WTC11 (cell line): ENCODE data around the gene CEACAM4. TPM values are rescaled to one million over a fixed set of nuclear protein-coding genes. Genes with fewer than 3 reads are reported as not detected.

Experiments
- ATAC-seq: fragments of 200-7000 bp; cut with Tn5 transposase; 2 replicates; pipeline ENCODE4 v1.10.0; 2021; ENCODE audit warnings: mild to moderate bottlenecking, moderate library complexity
- CTCF ChIA-PET: fragments of 300-600 bp; sonication (Branson Sonifier 250); formaldehyde crosslinking; loops from one replicate; lab custom pipeline; 2021; ENCODE audit warnings: antibody characterized with exemption; lab: Charles Lee
- POLR2A ChIA-PET: fragments of 350-600 bp; sonication (Branson Sonifier 250); formaldehyde crosslinking; loops from one replicate; lab custom pipeline; 2021; ENCODE audit warnings: antibody characterized with exemption; lab: Charles Lee
- DNase-seq: peaks from one replicate; pipeline ENCODE4 v3.0.0; 2021; ENCODE audit warnings: low spot score
- H3K27ac Mint-ChIP-seq: 2 replicates; pipeline ENCODE4 v1.8.0; 2021; ENCODE audit warnings: mixed read lengths
- H3K27me3 Mint-ChIP-seq: 2 replicates; pipeline ENCODE4 v1.8.0; 2021; ENCODE audit warnings: low read depth, mild to moderate bottlenecking, moderate library complexity, mixed read lengths
- H3K36me3 Mint-ChIP-seq: 2 replicates; pipeline ENCODE4 v1.8.0; 2021; ENCODE audit warnings: mixed read lengths
- H3K4me1 Mint-ChIP-seq: 2 replicates; pipeline ENCODE4 v1.8.0; 2022; ENCODE audit warnings: mixed read lengths
- H3K4me3 Mint-ChIP-seq: 2 replicates; pipeline ENCODE4 v1.8.0; 2021; ENCODE audit warnings: mild to moderate bottlenecking, moderate library complexity, mixed read lengths
- H3K9me3 Mint-ChIP-seq: 2 replicates; pipeline ENCODE4 v1.8.0; 2021; ENCODE audit warnings: mixed read lengths
- EMX1 ChIP-seq: fragments of 250-450 bp; sonication (Bioruptor Pico); IDR thresholded peaks from 2 replicates; pipeline ENCODE4 v1.8.0; 2021; ENCODE audit warnings: mild to moderate bottlenecking
- FOXJ3 ChIP-seq: sonication (generic); formaldehyde crosslinking; IDR thresholded peaks from 2 replicates; pipeline ENCODE4 v1.9.0; 2021; ENCODE audit warnings: missing genetic modification reagents, mild to moderate bottlenecking, borderline replicate concordance
- FOXK1 ChIP-seq: sonication (generic); formaldehyde crosslinking; IDR thresholded peaks from 2 replicates; pipeline ENCODE4 v1.8.0; 2022; ENCODE audit warnings: mild to moderate bottlenecking, moderate library complexity, missing genetic modification reagents
- GRHL2 ChIP-seq: fragments of 250-450 bp; sonication (Bioruptor Pico); IDR thresholded peaks from 2 replicates; pipeline ENCODE4 v1.8.0; 2022; ENCODE audit warnings: mild to moderate bottlenecking, moderate library complexity; ENCODE audit not compliant: insufficient replicate concordance, severe bottlenecking
- HMGA2 ChIP-seq: fragments of 250-450 bp; sonication (Bioruptor Pico); IDR thresholded peaks from 2 replicates; pipeline ENCODE4 v1.4.0; 2021; ENCODE audit warnings: mild to moderate bottlenecking, moderate library complexity
- MXD4 ChIP-seq: fragments of 250-450 bp; sonication (Bioruptor Pico); IDR thresholded peaks from 2 replicates; pipeline ENCODE4 v1.8.0; 2021; ENCODE audit warnings: mild to moderate bottlenecking, moderate library complexity, borderline replicate concordance
- MYBL2 ChIP-seq: sonication (generic); formaldehyde crosslinking; IDR thresholded peaks from 2 replicates; pipeline ENCODE4 v1.8.1; 2023; ENCODE audit warnings: mild to moderate bottlenecking, moderate library complexity, missing genetic modification reagents
- NFATC4 ChIP-seq: fragments of 250-450 bp; sonication (Bioruptor Pico); IDR thresholded peaks from 2 replicates; pipeline ENCODE4 v1.9.0; 2021; ENCODE audit warnings: mild to moderate bottlenecking
- NFYB ChIP-seq: sonication (generic); formaldehyde crosslinking; conservative IDR thresholded peaks from 2 replicates; pipeline ENCODE4 v1.8.0; 2022; ENCODE audit warnings: low read depth, missing genetic modification reagents
- NR1H2 ChIP-seq: sonication (generic); formaldehyde crosslinking; IDR thresholded peaks from 2 replicates; pipeline ENCODE4 v1.9.0; 2021; ENCODE audit warnings: mild to moderate bottlenecking, moderate library complexity, missing genetic modification reagents
- OVOL2 ChIP-seq: fragments of 250-450 bp; sonication (Bioruptor Pico); IDR thresholded peaks from 2 replicates; pipeline ENCODE4 v1.9.0; 2021; ENCODE audit warnings: mild to moderate bottlenecking, borderline replicate concordance
- TCF7 ChIP-seq: sonication (generic); formaldehyde crosslinking; IDR thresholded peaks from 2 replicates; pipeline ENCODE4 v1.8.0; 2022; ENCODE audit warnings: mild to moderate bottlenecking, low read depth, missing genetic modification reagents, moderate library complexity
- ZBTB21 ChIP-seq: sonication (generic); formaldehyde crosslinking; IDR thresholded peaks from 2 replicates; pipeline ENCODE4 v1.8.1; 2023; ENCODE audit warnings: mild to moderate bottlenecking, missing genetic modification reagents, borderline replicate concordance
- ZNF232 ChIP-seq: sonication (generic); formaldehyde crosslinking; IDR thresholded peaks from 2 replicates; pipeline ENCODE4 v1.8.0; 2022; ENCODE audit warnings: mild to moderate bottlenecking, missing genetic modification reagents
- ZNF416 ChIP-seq: fragments of 250-450 bp; sonication (Bioruptor Pico); IDR thresholded peaks from 2 replicates; pipeline ENCODE4 v1.9.0; 2021; ENCODE audit warnings: mild to moderate bottlenecking, inconsistent platforms
- total RNA-seq: library from RNA; stranded (reverse); gene quantifications from 3 replicates; pipeline ENCODE4 v1.2.3, GENCODE V29; 2021
- TF ChIP-seq, protein P1 (sequence below): sonication (generic); formaldehyde crosslinking; IDR thresholded peaks from 2 replicates; pipeline ENCODE4 v1.8.1; 2022; ENCODE audit warnings: missing genetic modification reagents, borderline replicate concordance
- TF ChIP-seq, protein P2 (sequence below): fragments of 250-450 bp; sonication (Bioruptor Pico); conservative IDR thresholded peaks from 2 replicates; pipeline ENCODE4 v1.9.0; 2021; ENCODE audit warnings: mild to moderate bottlenecking
- TF ChIP-seq, protein P3 (sequence below): sonication (generic); formaldehyde crosslinking; conservative IDR thresholded peaks from 2 replicates; pipeline ENCODE4 v1.8.1; 2023; ENCODE audit warnings: mild to moderate bottlenecking, low read depth, missing genetic modification reagents, moderate library complexity
- TF ChIP-seq, protein P4 (sequence below): sonication (generic); formaldehyde crosslinking; IDR thresholded peaks from 2 replicates; pipeline ENCODE4 v1.8.0; 2022; ENCODE audit warnings: mild to moderate bottlenecking, missing genetic modification reagents
- TF ChIP-seq, protein P5 (sequence below): fragments of 250-450 bp; sonication (Bioruptor Pico); IDR thresholded peaks from 2 replicates; pipeline ENCODE4 v1.9.0; 2021; ENCODE audit warnings: moderate library complexity, mild to moderate bottlenecking, inconsistent platforms, borderline replicate concordance
- TF ChIP-seq, protein P6 (sequence below): sonication (generic); formaldehyde crosslinking; IDR thresholded peaks from 2 replicates; pipeline ENCODE4 v1.8.1; 2023; ENCODE audit warnings: mild to moderate bottlenecking, missing genetic modification reagents
- TF ChIP-seq, protein P7 (sequence below): sonication (generic); formaldehyde crosslinking; IDR thresholded peaks from 2 replicates; pipeline ENCODE4 v1.8.1; 2022; ENCODE audit warnings: low read depth, missing genetic modification reagents, borderline replicate concordance

The CEACAM4 gene
- total RNA-seq, 1 experiment from 2014 or later = not detected

DNA sequence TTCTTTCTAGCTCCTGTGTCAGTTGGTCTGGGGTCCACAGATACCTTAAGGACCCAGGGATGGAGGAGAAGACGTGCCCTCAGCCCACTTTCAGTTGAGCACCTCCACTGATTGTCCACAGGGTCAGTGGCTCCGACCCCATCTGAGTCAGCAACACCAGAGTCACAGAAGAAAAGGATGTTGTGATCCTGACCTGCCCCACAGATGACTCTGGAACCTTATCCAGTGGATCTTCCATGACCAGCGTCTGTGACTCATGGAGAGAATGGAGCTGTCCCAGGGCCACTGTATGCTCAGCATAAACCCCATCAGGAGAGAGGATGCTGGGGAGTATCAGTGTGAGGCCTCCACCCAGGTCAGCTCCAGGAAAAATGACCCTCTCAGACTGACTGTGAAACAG, 22.0 kb downstream of the CEACAM4 start (continued):
- TF ChIP-seq, protein P1, sequence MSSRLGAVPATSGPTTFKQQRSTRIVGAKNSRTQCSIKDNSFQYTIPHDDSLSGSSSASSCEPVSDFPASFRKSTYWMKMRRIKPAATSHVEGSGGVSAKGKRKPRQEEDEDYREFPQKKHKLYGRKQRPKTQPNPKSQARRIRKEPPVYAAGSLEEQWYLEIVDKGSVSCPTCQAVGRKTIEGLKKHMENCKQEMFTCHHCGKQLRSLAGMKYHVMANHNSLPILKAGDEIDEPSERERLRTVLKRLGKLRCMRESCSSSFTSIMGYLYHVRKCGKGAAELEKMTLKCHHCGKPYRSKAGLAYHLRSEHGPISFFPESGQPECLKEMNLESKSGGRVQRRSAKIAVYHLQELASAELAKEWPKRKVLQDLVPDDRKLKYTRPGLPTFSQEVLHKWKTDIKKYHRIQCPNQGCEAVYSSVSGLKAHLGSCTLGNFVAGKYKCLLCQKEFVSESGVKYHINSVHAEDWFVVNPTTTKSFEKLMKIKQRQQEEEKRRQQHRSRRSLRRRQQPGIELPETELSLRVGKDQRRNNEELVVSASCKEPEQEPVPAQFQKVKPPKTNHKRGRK (CRISPR knock-in tag) = no peak
- TF ChIP-seq MYBL2 (CRISPR knock-in tag) = no peak
- no peak for TF ChIP-seq TCF7
- TF ChIP-seq, protein P2, sequence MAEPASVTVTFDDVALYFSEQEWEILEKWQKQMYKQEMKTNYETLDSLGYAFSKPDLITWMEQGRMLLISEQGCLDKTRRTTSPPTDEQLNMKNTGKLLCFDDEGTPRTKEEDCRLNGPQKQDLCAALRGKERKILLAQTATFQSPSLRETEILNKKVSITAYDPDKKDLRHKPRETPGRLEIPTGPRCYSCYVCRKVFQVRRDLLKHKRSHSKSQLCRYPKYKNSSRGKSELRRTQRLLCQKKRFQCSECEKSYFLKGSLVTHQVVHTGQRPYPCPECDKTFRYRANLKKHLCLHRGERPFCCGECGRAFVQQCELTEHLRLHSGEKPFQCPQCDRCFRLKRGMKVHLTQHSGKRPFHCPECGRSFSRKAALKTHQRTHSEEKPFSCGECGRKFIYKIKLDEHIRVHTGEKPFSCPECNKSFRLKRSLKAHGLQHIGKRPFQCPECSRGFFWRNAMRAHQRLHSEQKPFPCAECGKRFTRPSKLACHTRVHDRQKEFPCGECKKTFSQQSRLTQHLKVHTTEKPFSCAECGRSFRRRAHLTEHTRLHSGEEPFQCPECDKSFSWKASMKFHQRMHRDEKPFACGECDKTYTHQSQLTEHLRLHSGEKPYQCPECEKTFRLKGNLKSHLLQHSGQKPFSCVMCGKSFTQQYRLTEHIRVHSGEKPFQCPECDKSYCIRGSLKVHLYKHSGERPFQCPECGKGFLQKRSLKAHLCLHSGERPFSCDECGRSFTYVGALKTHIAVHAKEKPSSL = no peak
- TF ChIP-seq, protein P3, sequence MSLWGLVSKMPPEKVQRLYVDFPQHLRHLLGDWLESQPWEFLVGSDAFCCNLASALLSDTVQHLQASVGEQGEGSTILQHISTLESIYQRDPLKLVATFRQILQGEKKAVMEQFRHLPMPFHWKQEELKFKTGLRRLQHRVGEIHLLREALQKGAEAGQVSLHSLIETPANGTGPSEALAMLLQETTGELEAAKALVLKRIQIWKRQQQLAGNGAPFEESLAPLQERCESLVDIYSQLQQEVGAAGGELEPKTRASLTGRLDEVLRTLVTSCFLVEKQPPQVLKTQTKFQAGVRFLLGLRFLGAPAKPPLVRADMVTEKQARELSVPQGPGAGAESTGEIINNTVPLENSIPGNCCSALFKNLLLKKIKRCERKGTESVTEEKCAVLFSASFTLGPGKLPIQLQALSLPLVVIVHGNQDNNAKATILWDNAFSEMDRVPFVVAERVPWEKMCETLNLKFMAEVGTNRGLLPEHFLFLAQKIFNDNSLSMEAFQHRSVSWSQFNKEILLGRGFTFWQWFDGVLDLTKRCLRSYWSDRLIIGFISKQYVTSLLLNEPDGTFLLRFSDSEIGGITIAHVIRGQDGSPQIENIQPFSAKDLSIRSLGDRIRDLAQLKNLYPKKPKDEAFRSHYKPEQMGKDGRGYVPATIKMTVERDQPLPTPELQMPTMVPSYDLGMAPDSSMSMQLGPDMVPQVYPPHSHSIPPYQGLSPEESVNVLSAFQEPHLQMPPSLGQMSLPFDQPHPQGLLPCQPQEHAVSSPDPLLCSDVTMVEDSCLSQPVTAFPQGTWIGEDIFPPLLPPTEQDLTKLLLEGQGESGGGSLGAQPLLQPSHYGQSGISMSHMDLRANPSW = no peak
- no peak for TF ChIP-seq GRHL2 (CRISPR knock-in tag)
- no peak for TF ChIP-seq NR1H2
- TF ChIP-seq ZBTB21 (CRISPR knock-in tag) = no peak
- no peak for TF ChIP-seq NFYB (CRISPR knock-in tag)
- TF ChIP-seq ZNF232 = no peak

DNA sequence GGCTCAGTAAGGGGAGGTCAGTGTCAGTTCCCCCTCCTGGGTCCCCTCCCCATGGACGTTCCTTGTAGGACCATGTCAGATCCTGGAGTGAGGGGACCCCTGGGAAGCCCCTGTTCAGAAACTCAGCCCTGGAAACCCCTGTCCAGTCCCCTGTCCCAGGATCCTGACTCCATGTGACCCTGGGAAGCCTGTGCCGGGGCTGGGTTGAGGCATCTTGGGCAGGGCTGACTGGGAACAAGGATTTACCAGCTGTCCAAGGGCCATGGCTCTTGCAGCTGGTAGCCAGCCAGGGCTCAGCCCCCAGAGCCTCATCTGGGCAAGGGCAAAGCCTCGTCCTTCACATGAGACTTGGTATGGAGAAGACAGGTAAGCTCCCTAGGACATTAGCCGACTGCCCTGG, 25.1 kb downstream of the CEACAM4 start:
- no peaks in the 10 kb centered on the region for H3K9me3 Mint-ChIP-seq
- TF ChIP-seq, protein P4, sequence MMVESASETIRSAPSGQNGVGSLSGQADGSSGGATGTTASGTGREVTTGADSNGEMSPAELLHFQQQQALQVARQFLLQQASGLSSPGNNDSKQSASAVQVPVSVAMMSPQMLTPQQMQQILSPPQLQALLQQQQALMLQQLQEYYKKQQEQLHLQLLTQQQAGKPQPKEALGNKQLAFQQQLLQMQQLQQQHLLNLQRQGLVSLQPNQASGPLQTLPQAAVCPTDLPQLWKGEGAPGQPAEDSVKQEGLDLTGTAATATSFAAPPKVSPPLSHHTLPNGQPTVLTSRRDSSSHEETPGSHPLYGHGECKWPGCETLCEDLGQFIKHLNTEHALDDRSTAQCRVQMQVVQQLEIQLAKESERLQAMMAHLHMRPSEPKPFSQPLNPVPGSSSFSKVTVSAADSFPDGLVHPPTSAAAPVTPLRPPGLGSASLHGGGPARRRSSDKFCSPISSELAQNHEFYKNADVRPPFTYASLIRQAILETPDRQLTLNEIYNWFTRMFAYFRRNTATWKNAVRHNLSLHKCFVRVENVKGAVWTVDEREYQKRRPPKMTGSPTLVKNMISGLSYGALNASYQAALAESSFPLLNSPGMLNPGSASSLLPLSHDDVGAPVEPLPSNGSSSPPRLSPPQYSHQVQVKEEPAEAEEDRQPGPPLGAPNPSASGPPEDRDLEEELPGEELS (CRISPR knock-in tag) = no peak
- no peak for TF ChIP-seq ZNF416
- TF ChIP-seq FOXJ3 (CRISPR knock-in tag) = no peak
- TF ChIP-seq MXD4 (CRISPR knock-in tag) = no peak
- TF ChIP-seq, protein P5, sequence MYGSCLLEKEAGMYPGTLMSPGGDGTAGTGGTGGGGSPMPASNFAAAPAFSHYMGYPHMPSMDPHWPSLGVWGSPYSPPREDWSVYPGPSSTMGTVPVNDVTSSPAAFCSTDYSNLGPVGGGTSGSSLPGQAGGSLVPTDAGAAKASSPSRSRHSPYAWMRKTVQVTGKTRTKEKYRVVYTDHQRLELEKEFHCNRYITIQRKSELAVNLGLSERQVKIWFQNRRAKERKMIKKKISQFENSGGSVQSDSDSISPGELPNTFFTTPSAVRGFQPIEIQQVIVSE (CRISPR knock-in tag) = no peak
- TF ChIP-seq, protein P6, sequence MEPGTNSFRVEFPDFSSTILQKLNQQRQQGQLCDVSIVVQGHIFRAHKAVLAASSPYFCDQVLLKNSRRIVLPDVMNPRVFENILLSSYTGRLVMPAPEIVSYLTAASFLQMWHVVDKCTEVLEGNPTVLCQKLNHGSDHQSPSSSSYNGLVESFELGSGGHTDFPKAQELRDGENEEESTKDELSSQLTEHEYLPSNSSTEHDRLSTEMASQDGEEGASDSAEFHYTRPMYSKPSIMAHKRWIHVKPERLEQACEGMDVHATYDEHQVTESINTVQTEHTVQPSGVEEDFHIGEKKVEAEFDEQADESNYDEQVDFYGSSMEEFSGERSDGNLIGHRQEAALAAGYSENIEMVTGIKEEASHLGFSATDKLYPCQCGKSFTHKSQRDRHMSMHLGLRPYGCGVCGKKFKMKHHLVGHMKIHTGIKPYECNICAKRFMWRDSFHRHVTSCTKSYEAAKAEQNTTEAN (CRISPR knock-in tag) = no peak
- no peak for TF ChIP-seq OVOL2 (CRISPR knock-in tag)
- TF ChIP-seq EMX1 (CRISPR knock-in tag) = no peak
- no peak for TF ChIP-seq NR1H2
- TF ChIP-seq, protein P7, sequence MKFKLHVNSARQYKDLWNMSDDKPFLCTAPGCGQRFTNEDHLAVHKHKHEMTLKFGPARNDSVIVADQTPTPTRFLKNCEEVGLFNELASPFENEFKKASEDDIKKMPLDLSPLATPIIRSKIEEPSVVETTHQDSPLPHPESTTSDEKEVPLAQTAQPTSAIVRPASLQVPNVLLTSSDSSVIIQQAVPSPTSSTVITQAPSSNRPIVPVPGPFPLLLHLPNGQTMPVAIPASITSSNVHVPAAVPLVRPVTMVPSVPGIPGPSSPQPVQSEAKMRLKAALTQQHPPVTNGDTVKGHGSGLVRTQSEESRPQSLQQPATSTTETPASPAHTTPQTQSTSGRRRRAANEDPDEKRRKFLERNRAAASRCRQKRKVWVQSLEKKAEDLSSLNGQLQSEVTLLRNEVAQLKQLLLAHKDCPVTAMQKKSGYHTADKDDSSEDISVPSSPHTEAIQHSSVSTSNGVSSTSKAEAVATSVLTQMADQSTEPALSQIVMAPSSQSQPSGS = no peak
- no peak for TF ChIP-seq NFATC4 (CRISPR knock-in tag)
- no peak for TF ChIP-seq FOXK1 (CRISPR knock-in tag)
- TF ChIP-seq HMGA2 (CRISPR knock-in tag) = no peak
- no peak overlapping the region for H3K4me3 Mint-ChIP-seq
- peaks cover 87% of the 10 kb centered on the region for H3K27me3 Mint-ChIP-seq
- H3K27ac Mint-ChIP-seq = no peak overlapping the region
- DNase-seq (peak; percentile 5), ATAC-seq (no peak)
- ChIA-PET POLR2A (no interaction called here), CTCF (interaction anchor here (0.8 to 1.1 kb wide), 3 partner anchors 100 to 151 kb away, joined by 3 to 4 read pairs (median 3); no protein-coding TSS in a partner anchor)
- no peaks in the 10 kb centered on the region for H3K36me3 Mint-ChIP-seq
- peaks cover 16% of the 10 kb centered on the region for H3K4me1 Mint-ChIP-seq
